Adrenal gland (tissue), 12 donors: ENCODE data around the gene LIMA1. TPM values are rescaled to one million over a fixed set of nuclear protein-coding genes. Genes with fewer than 3 reads are reported as not detected.
A peak's percentile ranks its signal among the peaks of the same experiment; 100 is the strongest.

ENCODE experiments used
- DNase-seq, 7 donors: peaks; one replicate each; pipeline ENCODE4 v3.0.0-alpha.2; 2019 to 2020
- H3K27ac ChIP-seq, 5 donors: fragments of 200-600 bp; sonication (generic) in 4 of 5; 1 replicate in 3 of 5; 2 replicates in 2 of 5; pipeline versions ENCODE4 v1.5.1 to v1.8.0; 2016 to 2020; ENCODE audit warnings: mild to moderate bottlenecking in 1 of 5
- H3K27me3 ChIP-seq: fragments of 200-600 bp; 2 replicates; pipeline ENCODE4 v1.8.0; 2021
- H3K36me3 ChIP-seq, 2 donors: fragments of 200-600 bp; replicated peaks in 1 of 2; 1 replicate in 1 of 2; 2 replicates in 1 of 2; pipeline versions ENCODE4 v1.5.1 to v1.8.0; 2018 to 2022
- H3K4me1 ChIP-seq, 2 donors: fragments of 200-600 bp; replicated peaks in 1 of 2; 1 replicate in 1 of 2; 2 replicates in 1 of 2; pipeline versions ENCODE4 v1.5.1 to v1.8.0; 2018 to 2021
- H3K4me3 ChIP-seq, 4 donors: fragments of 200-600 bp; sonication (generic) in 3 of 4; one replicate each; pipeline ENCODE4 v1.5.1; 2016 to 2018
- H3K9me3 ChIP-seq, 3 donors: fragments of 200-600 bp; sonication (generic) in 1 of 3; replicated peaks in 1 of 3; 1 replicate in 2 of 3; 2 replicates in 1 of 3; pipeline versions ENCODE4 v1.5.1 to v1.8.0; 2016 to 2021
- CTCF ChIP-seq, 6 experiments: fragments of 450-650 bp in 4 of 6; fragments of 200-600 bp in 2 of 6; sonication (generic) in 1 of 6; IDR thresholded peaks; 1 replicate in 5 of 6; 2 replicates in 1 of 6; pipeline versions ENCODE4 v1.5.1 to v1.8.0; 2016 to 2021; ENCODE audit warnings: antibody characterized with exemption in 6 of 6, mild to moderate bottlenecking in 2 of 6, moderate library complexity in 1 of 6
- POLR2A ChIP-seq, 2 donors: fragments of 450-650 bp; IDR thresholded peaks; one replicate each; pipeline ENCODE4 v1.6.1; 2017; ENCODE audit warnings: antibody characterized with exemption in 2 of 2, mild to moderate bottlenecking in 2 of 2, moderate library complexity in 1 of 2
- WGBS, 4 donors: extraction: QIAGEN DNeasy Blood & Tissue Kit in 2 of 4; methylation state at CpG; one replicate each; pipeline versions ENCODE4 v1.1.5 to v1.1.7; 2013 to 2017; 5-methylcytosine and 5-hydroxymethylcytosine counted together
- intact Hi-C, 2 donors: fragments of 100-400 bp; cut with DNase I; formaldehyde crosslinking; loops; one replicate each; pipeline versions ENCODE4 v1.14.1 to v1.15.0; 2022 to 2023
- polyA plus RNA-seq, 3 donors: library from polyadenylated mRNA; stranded (reverse); fragments of 200-250 nt in 2 of 3; fragments of 350-450 nt in 1 of 3; fragmentation: Illumina TruSeq in 1 of 3; extraction: RNeasy Lipid Tissue Mini Kit (QIAGEN cat#74804) in 1 of 3; gene quantifications; one replicate each; pipeline ENCODE4 v1.2.3, GENCODE V29; 2013 to 2014
- total RNA-seq, 9 donors: library from RNA; depleted of rRNA in 4 of 9; stranded (reverse); fragments of >200 nt in 4 of 9; fragments of 120-200 nt in 1 of 9; fragmentation: NEBNext Ultra II Directional in 1 of 9; extraction: Animal tissue kit (Norgen Biotek cat#: 25700) in 1 of 9; gene quantifications; one replicate each; pipeline versions ENCODE4 v1.1.0 to v1.2.4, GENCODE V29; 2013 to 2023
- donor health status: healthy with polysubstance abuse.
- donor health status: Bipolar disorder and iron deficiency.
- donor health status: DM: yes; HTN: yes; CAD: no.
- donor health status: DM: no; HTN: no; CAD: no.
- donor health status: DM: no; HTN: no; CAD: no.
- donor health status: DM: yes; HTN: yes; CAD: no.

Gene LIMA1
- total and polyA plus RNA-seq, 12 donors, result 44.3 to 134 (median 83.6) TPM

GRCh38 chr12:50261654-50262053 is 21.7 kb downstream of the LIMA1 start:
- TF ChIP-seq CTCF (IDR thresholded peaks at IDR 0.05), result no peak
- TF ChIP-seq POLR2A (IDR thresholded peaks at IDR 0.05), result no peak
- H3K4me3 ChIP-seq, result no peak overlapping the region
- intact Hi-C loops, result no loop called here
- peaks cover 22 to 55% of the 10 kb centered on the region in 2 donors for H3K4me1 ChIP-seq
- H3K36me3 ChIP-seq, result no peaks in the 10 kb centered on the region
- H3K27ac ChIP-seq, result no peak overlapping the region
- H3K27me3 ChIP-seq, result no peaks in the 10 kb centered on the region
- 65 to 80% (median 72%) methylated on average over 3 of the region's 3 CpGs for WGBS, 4 donors
- DNase-seq, result no peak
- no peaks in the 10 kb centered on the region for H3K9me3 ChIP-seq

- DNase-seq, result peak in 6 of 7 donors; percentile 56 to 78 (median 66)
- WGBS, 4 donors, result 51 to 71% (median 64%) methylated on average over 5 of the region's 5 CpGs
- intact Hi-C loops, result no loop called here
- no peaks in the 10 kb centered on the region for H3K27me3 ChIP-seq
- H3K9me3 ChIP-seq, result no peaks in the 10 kb centered on the region
- H3K4me1 ChIP-seq, result peaks cover 31 to 65% of the 10 kb centered on the region in 2 donors
- no peak for TF ChIP-seq CTCF (IDR thresholded peaks at IDR 0.05)
- TF ChIP-seq POLR2A (IDR thresholded peaks at IDR 0.05), result no peak
- H3K36me3 ChIP-seq, result no peaks in the 10 kb centered on the region
- peak overlapping the region in 3 of 5 donors; percentile 59 to 68 (median 68) for H3K27ac ChIP-seq
- H3K4me3 ChIP-seq, result no peak overlapping the region
Measured at GRCh38 chr12:50258167-50258551, 25.2 kb downstream of the LIMA1 start.

GRCh38 chr12:50257236-50258166 is 25.8 kb downstream of the LIMA1 start:
- intact Hi-C loops, result no loop called here
- H3K36me3 ChIP-seq, result no peaks in the 10 kb centered on the region
- 30 to 43% (median 35%) methylated on average over 6 of the region's 6 CpGs for WGBS, 4 donors
- peak in 1 of 7 donors; percentile 43 for DNase-seq
- no peaks in the 10 kb centered on the region for H3K27me3 ChIP-seq
- no peaks in the 10 kb centered on the region for H3K9me3 ChIP-seq
- TF ChIP-seq CTCF (IDR thresholded peaks at IDR 0.05) (no peak), POLR2A (IDR thresholded peaks at IDR 0.05) (no peak)
- no peak overlapping the region for H3K4me3 ChIP-seq
- peaks cover 25 to 58% of the 10 kb centered on the region in 2 donors for H3K4me1 ChIP-seq
- H3K27ac ChIP-seq, result peak overlapping the region in 3 of 5 donors; percentile 59 to 68 (median 68)

GRCh38 chr12:50256761-50257160 is 26.6 kb downstream of the LIMA1 start:
- WGBS, 4 donors, result 86 to 91% (median 88%) methylated on average over 2 of the region's 2 CpGs
- Histone ChIP-seq H3K27me3 (no peaks in the 10 kb centered on the region), H3K9me3 (no peaks in the 10 kb centered on the region), H3K27ac (peak overlapping the region in 1 of 5 donors; percentile 68), H3K36me3 (no peaks in the 10 kb centered on the region), H3K4me1 (peaks cover 25 to 51% of the 10 kb centered on the region in 2 donors), H3K4me3 (no peak overlapping the region)
- no peak for DNase-seq
- intact Hi-C loops, result no loop called here
- TF ChIP-seq POLR2A (IDR thresholded peaks at IDR 0.05), result no peak
- TF ChIP-seq CTCF (IDR thresholded peaks at IDR 0.05), result no peak
